ENCODE data around the gene RSPH1. TPM values are rescaled to one million over a fixed set of nuclear protein-coding genes. Genes with fewer than 3 reads are reported as not detected.

RSPH1 gene
- total RNA-seq, 2 experiments from 2014 or later, result 0.34 to 0.38 TPM

GRCh38 chr21:42426876-42427480 is 69.0 kb downstream of the RSPH1 start:
- H3K27ac Mint-ChIP-seq, result peak overlapping the region; percentile 85
- Histone ChIP-seq H3K27ac (ENCODE audit: low read depth in 1 of 2, low read length in 2 of 2) (peak overlapping the region in 1 of 2 donors; percentile 18), H3K36me3 (ENCODE audit: insufficient read depth, low read length) (peaks cover 76% of the 10 kb centered on the region), H3K4me3 (ENCODE audit: low read length) (no peak overlapping the region), H3K4me1 (ENCODE audit: insufficient read depth, low read length) (peaks cover 76% of the 10 kb centered on the region), H3K27me3 (ENCODE audit: control insufficient read depth in 1 of 2, insufficient read depth in 2 of 2, low read length in 2 of 2) (no peaks in the 10 kb centered on the region), H3K9me3 (ENCODE audit: control insufficient read depth in 1 of 2, insufficient read depth in 1 of 2, low read length in 2 of 2) (no peaks in the 10 kb centered on the region)
- no peak overlapping the region for H3K4me3 Mint-ChIP-seq
- no peaks in the 10 kb centered on the region for H3K9me3 Mint-ChIP-seq
- ATAC-seq (ENCODE audit: poor library complexity) (no peak), DNase-seq (no peak)
- peaks cover 61% of the 10 kb centered on the region for H3K4me1 Mint-ChIP-seq (ENCODE audit: low read depth)
- POLR2A ChIA-PET, result interaction anchor here (12.8 kb wide), 1 partner anchor 23 kb away, joined by 208 read pairs; the partner anchor contains the start of gene UBASH3A
- CTCF ChIA-PET, result no interaction called here
- peaks cover 66% of the 10 kb centered on the region for H3K36me3 Mint-ChIP-seq (ENCODE audit: low read depth)
- TF ChIP-seq, protein P1, sequence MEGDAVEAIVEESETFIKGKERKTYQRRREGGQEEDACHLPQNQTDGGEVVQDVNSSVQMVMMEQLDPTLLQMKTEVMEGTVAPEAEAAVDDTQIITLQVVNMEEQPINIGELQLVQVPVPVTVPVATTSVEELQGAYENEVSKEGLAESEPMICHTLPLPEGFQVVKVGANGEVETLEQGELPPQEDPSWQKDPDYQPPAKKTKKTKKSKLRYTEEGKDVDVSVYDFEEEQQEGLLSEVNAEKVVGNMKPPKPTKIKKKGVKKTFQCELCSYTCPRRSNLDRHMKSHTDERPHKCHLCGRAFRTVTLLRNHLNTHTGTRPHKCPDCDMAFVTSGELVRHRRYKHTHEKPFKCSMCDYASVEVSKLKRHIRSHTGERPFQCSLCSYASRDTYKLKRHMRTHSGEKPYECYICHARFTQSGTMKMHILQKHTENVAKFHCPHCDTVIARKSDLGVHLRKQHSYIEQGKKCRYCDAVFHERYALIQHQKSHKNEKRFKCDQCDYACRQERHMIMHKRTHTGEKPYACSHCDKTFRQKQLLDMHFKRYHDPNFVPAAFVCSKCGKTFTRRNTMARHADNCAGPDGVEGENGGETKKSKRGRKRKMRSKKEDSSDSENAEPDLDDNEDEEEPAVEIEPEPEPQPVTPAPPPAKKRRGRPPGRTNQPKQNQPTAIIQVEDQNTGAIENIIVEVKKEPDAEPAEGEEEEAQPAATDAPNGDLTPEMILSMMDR (IDR thresholded peaks at IDR 0.05), result no peak
- no peaks in the 10 kb centered on the region for H3K27me3 Mint-ChIP-seq
- intact Hi-C loops (cut with DNase I, micrococcal nuclease), result loop anchor here (5.0 to 10.0 kb wide), 3 partner anchors 35 to 70 kb away; partner anchors contain the start of gene RSPH1 (in 2 of the 2)

- Histone ChIP-seq H3K36me3 (ENCODE audit: insufficient read depth, low read length) (peaks cover 76% of the 10 kb centered on the region), H3K27me3 (ENCODE audit: control insufficient read depth in 1 of 2, insufficient read depth in 2 of 2, low read length in 2 of 2) (no peaks in the 10 kb centered on the region), H3K4me3 (ENCODE audit: low read length) (no peak overlapping the region), H3K27ac (ENCODE audit: low read depth in 1 of 2, low read length in 2 of 2) (no peak overlapping the region), H3K4me1 (ENCODE audit: insufficient read depth, low read length) (peaks cover 78% of the 10 kb centered on the region), H3K9me3 (ENCODE audit: control insufficient read depth in 1 of 2, insufficient read depth in 1 of 2, low read length in 2 of 2) (no peaks in the 10 kb centered on the region)
- peaks cover 66% of the 10 kb centered on the region for H3K4me1 Mint-ChIP-seq (ENCODE audit: low read depth)
- no peaks in the 10 kb centered on the region for H3K27me3 Mint-ChIP-seq
- ATAC-seq (ENCODE audit: poor library complexity) (no peak), DNase-seq (no peak)
- POLR2A ChIA-PET, result interaction anchor here (1.0 to 12.8 kb wide), 2 partner anchors 19 to 22 kb away, joined by 3 to 208 read pairs; partner anchors contain the start of gene UBASH3A
- intact Hi-C loops (cut with DNase I, micrococcal nuclease), result loop anchor here (5.0 to 10.0 kb wide), 3 partner anchors 34 to 71 kb away; partner anchors contain the start of gene RSPH1 (in 2 of the 2)
- H3K27ac Mint-ChIP-seq, result peak overlapping the region; percentile 85
- H3K36me3 Mint-ChIP-seq (ENCODE audit: low read depth), result peaks cover 61% of the 10 kb centered on the region
- H3K9me3 Mint-ChIP-seq, result no peaks in the 10 kb centered on the region
- CTCF ChIA-PET, result interaction anchor here (1.3 to 2.6 kb wide), 2 partner anchors 10 to 88 kb away, joined by 5 to 6 read pairs; no protein-coding TSS in a partner anchor
- TF ChIP-seq, protein P1 (IDR thresholded peaks at IDR 0.05), result no peak
- H3K4me3 Mint-ChIP-seq, result peak overlapping the region; percentile 17
Measured at GRCh38 chr21:42426424-42426823, 69.6 kb downstream of the RSPH1 start.

DNA sequence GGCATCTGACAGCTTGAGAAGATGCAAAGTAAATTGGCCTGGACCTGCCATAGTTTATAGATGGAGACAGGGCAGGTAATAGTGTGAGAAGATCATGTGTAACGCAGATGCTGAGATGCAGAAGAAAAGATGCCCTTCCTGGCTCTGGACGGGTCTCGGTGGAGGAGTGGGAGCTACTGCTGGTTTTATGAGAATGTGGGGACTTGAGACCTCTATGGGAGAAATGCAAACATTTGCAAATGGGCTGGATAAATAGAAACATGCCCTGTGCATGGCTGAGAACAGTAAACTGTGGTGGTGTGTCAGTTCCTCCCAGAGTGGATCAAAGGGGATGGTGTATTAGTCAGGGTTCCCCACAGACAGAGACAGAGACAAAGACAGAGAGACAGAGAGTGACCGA is 70.4 kb downstream of the RSPH1 start:
- intact Hi-C loops (cut with DNase I, micrococcal nuclease), result loop anchor here (1.0 to 10.0 kb wide), 7 partner anchors 10 to 87 kb away; partner anchors contain the start of gene RSPH1 (in 2 of the 2)
- Mint-ChIP-seq H3K4me1 (ENCODE audit: low read depth) (peaks cover 75% of the 10 kb centered on the region), H3K27ac (peak overlapping the region; percentile 85), H3K4me3 (peak overlapping the region; percentile 59), H3K27me3 (no peaks in the 10 kb centered on the region), H3K9me3 (no peaks in the 10 kb centered on the region), H3K36me3 (ENCODE audit: low read depth) (peaks cover 52% of the 10 kb centered on the region)
- Histone ChIP-seq H3K27me3 (ENCODE audit: control insufficient read depth in 1 of 2, insufficient read depth in 2 of 2, low read length in 2 of 2) (no peaks in the 10 kb centered on the region), H3K36me3 (ENCODE audit: insufficient read depth, low read length) (peaks cover 75% of the 10 kb centered on the region), H3K27ac (ENCODE audit: low read depth in 1 of 2, low read length in 2 of 2) (peak overlapping the region; percentile 12 to 90), H3K9me3 (ENCODE audit: control insufficient read depth in 1 of 2, insufficient read depth in 1 of 2, low read length in 2 of 2) (no peaks in the 10 kb centered on the region), H3K4me1 (ENCODE audit: insufficient read depth, low read length) (peaks cover 80% of the 10 kb centered on the region), H3K4me3 (ENCODE audit: low read length) (peak overlapping the region; percentile 13)
- DNase-seq (peak in 2 of 14 experiments; percentile 46 to 57), ATAC-seq (ENCODE audit: poor library complexity) (peak; percentile 24)
- POLR2A ChIA-PET, result interaction anchor here (0.9 to 12.8 kb wide), 15 partner anchors 9 to 191 kb away, joined by 3 to 208 read pairs (median 6); partner anchors contain the start of gene UBASH3A
- TF ChIP-seq, protein P1 (IDR thresholded peaks at IDR 0.05), result no peak
- CTCF ChIA-PET, result interaction anchor here (1.0 to 2.6 kb wide), 7 partner anchors 9 to 116 kb away, joined by 3 to 9 read pairs (median 5); partner anchors contain the start of gene UBASH3A

All from CD4-positive, alpha-beta T cell (primary cell).